ENCODE measurements around the gene ZNF469. TPM values are rescaled to one million over a fixed set of nuclear protein-coding genes. Genes with fewer than 3 reads are reported as not detected.

The ZNF469 gene
- polyA plus RNA-seq, 3 donors = 0.02 to 0.16 (median 0.10) TPM

DNA sequence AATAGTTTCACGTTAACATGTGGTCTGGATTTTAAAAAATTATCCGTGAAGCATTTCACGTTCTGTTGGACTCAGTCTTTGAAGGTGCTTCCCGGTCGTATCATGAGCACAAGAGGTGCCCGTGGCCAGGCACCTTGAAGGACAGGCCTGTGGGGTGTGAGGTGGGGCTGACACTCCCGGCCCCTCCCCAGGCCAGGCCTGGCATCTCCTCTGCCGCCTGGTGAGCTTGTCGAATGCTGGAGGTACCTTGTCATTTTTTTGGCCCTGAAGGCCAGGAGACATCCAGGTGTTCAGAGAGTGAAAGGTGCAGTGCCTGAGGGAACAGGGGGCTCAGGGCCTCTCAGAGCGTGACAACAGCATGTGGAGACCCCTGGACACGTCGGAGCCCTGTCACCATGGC is 11.7 kb downstream of the ZNF469 start:
- no peak overlapping the region for H3K9ac ChIP-seq (ENCODE audit: insufficient read depth, low read length, poor library complexity, severe bottlenecking)
- TF ChIP-seq, protein P1, sequence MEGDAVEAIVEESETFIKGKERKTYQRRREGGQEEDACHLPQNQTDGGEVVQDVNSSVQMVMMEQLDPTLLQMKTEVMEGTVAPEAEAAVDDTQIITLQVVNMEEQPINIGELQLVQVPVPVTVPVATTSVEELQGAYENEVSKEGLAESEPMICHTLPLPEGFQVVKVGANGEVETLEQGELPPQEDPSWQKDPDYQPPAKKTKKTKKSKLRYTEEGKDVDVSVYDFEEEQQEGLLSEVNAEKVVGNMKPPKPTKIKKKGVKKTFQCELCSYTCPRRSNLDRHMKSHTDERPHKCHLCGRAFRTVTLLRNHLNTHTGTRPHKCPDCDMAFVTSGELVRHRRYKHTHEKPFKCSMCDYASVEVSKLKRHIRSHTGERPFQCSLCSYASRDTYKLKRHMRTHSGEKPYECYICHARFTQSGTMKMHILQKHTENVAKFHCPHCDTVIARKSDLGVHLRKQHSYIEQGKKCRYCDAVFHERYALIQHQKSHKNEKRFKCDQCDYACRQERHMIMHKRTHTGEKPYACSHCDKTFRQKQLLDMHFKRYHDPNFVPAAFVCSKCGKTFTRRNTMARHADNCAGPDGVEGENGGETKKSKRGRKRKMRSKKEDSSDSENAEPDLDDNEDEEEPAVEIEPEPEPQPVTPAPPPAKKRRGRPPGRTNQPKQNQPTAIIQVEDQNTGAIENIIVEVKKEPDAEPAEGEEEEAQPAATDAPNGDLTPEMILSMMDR (IDR thresholded peaks at IDR 0.05) = no peak
- H2AFZ ChIP-seq (ENCODE audit: insufficient read depth, low read depth, low read length, poor library complexity, severe bottlenecking) = no peak overlapping the region
- peaks cover 5 to 30% (median 14%) of the 10 kb centered on the region in 3 donors for H3K27me3 Mint-ChIP-seq (ENCODE audit: low read depth in 3 of 3)
- H3K4me1 ChIP-seq (ENCODE audit: control insufficient read depth in 1 of 2, insufficient read depth in 2 of 2, low read length in 2 of 2) = no peaks in the 10 kb centered on the region
- 91% methylated on average over 12 of the region's 12 CpGs for WGBS (ENCODE audit: insufficient coverage)
- no peaks in the 10 kb centered on the region for H3K27me3 ChIP-seq (ENCODE audit: control insufficient read depth in 2 of 2, insufficient read depth in 2 of 2, low read length in 2 of 2)
- no peak overlapping the region for H3K4me2 ChIP-seq (replicated peaks; ENCODE audit: extremely low read depth, low read length, poor library complexity, severe bottlenecking)
- no peaks in the 10 kb centered on the region for H3K79me2 ChIP-seq (ENCODE audit: insufficient read depth, low read length)
- DNase-seq = no peak
- no peak overlapping the region for H3K4me3 Mint-ChIP-seq
- H3K4me1 Mint-ChIP-seq = no peaks in the 10 kb centered on the region
- no peaks in the 10 kb centered on the region for H3K36me3 Mint-ChIP-seq
- H3K4me3 ChIP-seq (replicated peaks in 1 of 3; ENCODE audit: low read depth in 2 of 3, low read length in 3 of 3) = no peak overlapping the region
- no peak overlapping the region for H3K27ac Mint-ChIP-seq
- H3K27ac ChIP-seq (ENCODE audit: low read depth in 1 of 2, low read length in 2 of 2) = no peak overlapping the region
- H3K9me3 ChIP-seq (replicated peaks in 1 of 2; ENCODE audit: control insufficient read depth in 1 of 2, insufficient read depth in 1 of 2, low read length in 2 of 2) = no peaks in the 10 kb centered on the region
- no peaks in the 10 kb centered on the region for H3K36me3 ChIP-seq (replicated peaks in 1 of 2; ENCODE audit: control insufficient read depth in 1 of 2, insufficient read depth in 2 of 2, low read length in 2 of 2)
- H3K9me3 Mint-ChIP-seq = peaks cover 0 to 7% (median 5%) of the 10 kb centered on the region in 7 donors
- no peaks in the 10 kb centered on the region for H4K20me1 ChIP-seq (ENCODE audit: insufficient read depth, low read length)
- intact Hi-C loops (cut with micrococcal nuclease) = no loop called here

DNA sequence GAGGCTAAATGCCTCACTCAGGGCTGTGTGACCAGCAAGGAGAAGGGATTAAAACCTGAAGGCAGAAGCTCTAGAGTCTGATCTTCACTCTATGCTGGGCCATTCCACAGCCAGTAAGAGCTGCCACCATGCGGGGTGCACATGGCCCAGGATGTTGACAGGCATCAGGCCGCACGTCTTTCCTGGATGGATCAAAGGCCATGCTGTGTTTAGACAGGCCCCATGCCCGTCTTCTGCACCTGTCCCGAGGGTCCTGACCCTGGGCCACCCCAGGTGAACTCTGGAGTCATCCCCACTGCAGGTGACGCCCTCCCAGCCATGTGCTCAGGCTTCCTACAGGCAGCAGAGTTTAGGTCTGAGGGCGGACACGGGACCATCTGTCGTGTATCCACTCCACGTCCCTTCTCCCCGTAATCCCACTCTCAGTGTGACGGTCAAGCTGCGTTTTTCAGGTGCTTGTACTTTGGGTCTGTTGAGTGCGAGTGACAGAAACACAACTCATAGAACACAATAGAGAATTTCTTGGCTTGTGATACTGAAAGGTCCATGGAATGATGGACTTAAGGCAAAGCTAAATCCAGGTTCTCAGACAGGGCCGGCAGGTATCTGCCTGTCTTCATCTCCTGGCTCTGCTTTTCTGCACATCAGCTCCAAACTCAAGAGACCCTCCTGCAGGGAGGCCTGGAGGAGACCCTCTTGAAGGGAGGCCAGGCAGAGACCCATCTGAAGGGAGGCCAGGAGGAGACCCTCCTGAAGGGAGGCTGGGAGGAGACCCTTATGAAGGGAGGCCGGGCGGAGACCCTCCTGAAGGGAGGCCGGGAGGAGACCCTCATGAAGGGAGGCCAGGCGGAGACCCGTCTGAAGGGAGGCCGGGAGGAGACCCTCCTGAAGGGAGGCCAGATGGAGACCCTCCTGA is 13.2 kb downstream of the ZNF469 start:
- peaks cover 2 to 27% (median 11%) of the 10 kb centered on the region in 3 donors for H3K27me3 Mint-ChIP-seq (ENCODE audit: low read depth in 3 of 3)
- Histone ChIP-seq H3K27ac (ENCODE audit: low read depth in 1 of 2, low read length in 2 of 2) (no peak overlapping the region), H3K4me1 (ENCODE audit: control insufficient read depth in 1 of 2, insufficient read depth in 2 of 2, low read length in 2 of 2) (no peaks in the 10 kb centered on the region), H3K79me2 (ENCODE audit: insufficient read depth, low read length) (no peaks in the 10 kb centered on the region), H3K9me3 (replicated peaks in 1 of 2; ENCODE audit: control insufficient read depth in 1 of 2, insufficient read depth in 1 of 2, low read length in 2 of 2) (no peaks in the 10 kb centered on the region), H4K20me1 (ENCODE audit: insufficient read depth, low read length) (no peaks in the 10 kb centered on the region), H2AFZ (ENCODE audit: insufficient read depth, low read depth, low read length, poor library complexity, severe bottlenecking) (no peak overlapping the region), H3K36me3 (replicated peaks in 1 of 2; ENCODE audit: control insufficient read depth in 1 of 2, insufficient read depth in 2 of 2, low read length in 2 of 2) (no peaks in the 10 kb centered on the region), H3K9ac (ENCODE audit: insufficient read depth, low read length, poor library complexity, severe bottlenecking) (no peak overlapping the region), H3K27me3 (ENCODE audit: control insufficient read depth in 2 of 2, insufficient read depth in 2 of 2, low read length in 2 of 2) (no peaks in the 10 kb centered on the region), H3K4me2 (replicated peaks; ENCODE audit: extremely low read depth, low read length, poor library complexity, severe bottlenecking) (no peak overlapping the region), H3K4me3 (replicated peaks in 1 of 3; ENCODE audit: low read depth in 2 of 3, low read length in 3 of 3) (no peak overlapping the region)
- H3K4me1 Mint-ChIP-seq = no peaks in the 10 kb centered on the region
- H3K9me3 Mint-ChIP-seq = peaks cover 0 to 7% (median 5%) of the 10 kb centered on the region in 7 donors
- H3K36me3 Mint-ChIP-seq = no peaks in the 10 kb centered on the region
- 82% methylated on average over 12 of the region's 21 CpGs for WGBS (ENCODE audit: insufficient coverage)
- no peak overlapping the region for H3K4me3 Mint-ChIP-seq
- TF ChIP-seq, protein P1 (IDR thresholded peaks at IDR 0.05) = no peak
- H3K27ac Mint-ChIP-seq = no peak overlapping the region
- intact Hi-C loops (cut with micrococcal nuclease) = no loop called here
- no peak for DNase-seq

Measured in CD14-positive monocyte (primary cell).